Lower leg skin (tissue), 4 donors: ENCODE results near the gene SEC61G. TPM values are rescaled to one million over a fixed set of nuclear protein-coding genes. Genes with fewer than 3 reads are reported as not detected.

Experiments used
- DNase-seq, 2 donors: peaks; one replicate each; pipeline ENCODE4 v3.0.0-alpha.2; 2019; ENCODE audit warnings: low spot score in 2 of 2
- H3K4me3 ChIP-seq: fragments of 200-600 bp; sonication (generic); 2 replicates; pipeline ENCODE4 v1.5.1; 2017; ENCODE audit warnings: mild to moderate bottlenecking, low read depth; ENCODE audit not compliant: poor library complexity, severe bottlenecking
- CTCF ChIP-seq, 3 donors: fragments of 450-650 bp; IDR thresholded peaks; one replicate each; pipeline ENCODE4 v1.5.1; 2016; ENCODE audit warnings: antibody characterized with exemption in 3 of 3, mild to moderate bottlenecking in 3 of 3, moderate library complexity in 2 of 3
- POLR2A ChIP-seq, 2 donors: fragments of 450-650 bp; IDR thresholded peaks; one replicate each; pipeline ENCODE4 v1.6.1; 2016 to 2017; ENCODE audit warnings: antibody characterized with exemption in 2 of 2, mild to moderate bottlenecking in 1 of 2, moderate library complexity in 1 of 2
- WGBS, 2 donors: methylation state at CpG; one replicate each; pipeline ENCODE4 v1.1.5; 2018; 5-methylcytosine and 5-hydroxymethylcytosine counted together
- intact Hi-C: fragments of 100-400 bp; cut with DNase I; formaldehyde crosslinking; loops from one replicate; pipeline ENCODE4 v1.15.0; 2023; ENCODE audit warnings: low total_unique reads
- total RNA-seq, 4 donors: library from RNA; depleted of rRNA; stranded (reverse); fragments of >200 nt; gene quantifications; one replicate each; pipeline ENCODE4 v1.1.0, GENCODE V29; 2016

The SEC61G gene
- total RNA-seq, 4 donors from 2014 or later = 106 to 286 (median 118) TPM

DNA sequence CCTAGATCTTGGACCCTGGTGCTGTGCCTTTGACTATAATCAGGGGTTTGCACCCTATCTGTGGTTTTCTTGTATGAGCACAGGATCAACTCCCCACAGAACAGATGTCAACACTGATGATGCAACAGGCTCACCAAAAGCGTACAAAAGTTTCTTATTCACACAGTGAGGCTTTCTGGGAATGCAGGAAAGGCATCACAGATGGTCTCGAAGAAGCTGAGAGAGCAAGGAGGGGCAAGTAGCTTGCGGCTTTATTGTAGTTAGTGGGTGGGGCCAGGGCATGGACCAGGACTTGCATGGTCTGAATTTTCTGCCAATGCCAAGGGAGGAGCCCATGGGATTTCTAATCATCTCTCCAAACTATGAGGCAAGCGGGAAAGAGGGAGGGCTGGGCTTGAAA lies 46.2 kb downstream of the SEC61G start:
- H3K4me3 ChIP-seq = no peak overlapping the region
- WGBS, 2 donors = 84 to 86% methylated on average over 4 of the region's 4 CpGs
- intact Hi-C loops = no loop called here
- TF ChIP-seq CTCF (IDR thresholded peaks at IDR 0.05) (no peak), POLR2A (IDR thresholded peaks at IDR 0.05) (no peak)
- DNase-seq = no peak

DNA sequence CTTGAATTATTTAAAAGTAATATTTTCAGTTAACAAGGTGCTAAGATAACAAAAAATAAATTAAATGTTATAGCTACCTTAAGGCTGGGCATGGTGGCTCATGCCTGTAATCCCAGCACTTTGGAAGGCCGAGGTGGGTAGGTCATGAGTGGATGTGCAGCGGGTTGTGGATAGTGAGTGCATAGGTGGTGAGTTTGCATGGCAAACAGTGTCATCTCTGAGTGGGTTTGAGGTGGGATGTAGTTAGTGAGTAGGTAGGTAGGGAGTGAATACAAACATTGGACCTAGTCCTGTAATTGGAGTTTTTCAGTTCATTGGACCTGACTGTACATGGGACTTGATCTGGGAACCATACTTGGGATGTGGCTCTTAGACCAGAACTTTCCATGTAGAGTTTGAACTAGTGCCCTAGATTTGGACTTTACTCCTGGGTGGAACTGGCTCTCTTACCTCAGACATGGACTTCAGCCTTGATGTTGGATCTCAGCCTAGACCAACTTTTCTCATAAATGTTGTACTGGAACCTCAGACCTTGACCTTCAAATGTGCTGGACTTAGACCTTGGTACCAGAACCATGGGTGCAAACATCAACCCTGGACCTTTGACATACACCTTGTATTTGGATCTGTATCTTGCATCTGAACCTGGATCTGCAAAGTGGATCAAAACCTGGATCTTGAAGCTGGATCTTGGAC lies 47.0 kb downstream of the SEC61G start:
- intact Hi-C loops = no loop called here
- TF ChIP-seq CTCF (IDR thresholded peaks at IDR 0.05) = no peak
- no peak overlapping the region for H3K4me3 ChIP-seq
- no peak for DNase-seq
- 85 to 89% methylated on average over 2 of the region's 2 CpGs for WGBS, 2 donors

DNA sequence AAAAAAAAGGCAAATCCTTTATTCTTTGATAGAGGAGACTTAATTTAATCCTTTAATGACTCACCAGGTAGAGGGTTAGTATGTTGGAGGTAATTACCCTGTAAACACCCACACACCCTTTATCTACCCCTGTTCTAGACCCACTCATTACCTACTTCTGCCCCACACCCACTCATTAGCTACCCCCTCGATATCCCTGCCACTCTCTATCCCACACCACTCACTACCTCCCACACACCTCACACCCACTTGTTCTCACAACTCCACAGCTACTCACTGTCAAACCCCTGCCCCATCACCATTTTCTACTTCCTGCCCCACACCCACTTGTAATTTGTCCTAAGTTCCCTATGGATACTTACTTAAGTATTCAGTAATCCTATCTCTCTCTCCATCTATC lies 49.7 kb downstream of the SEC61G start:
- no peak for DNase-seq
- no peak overlapping the region for H3K4me3 ChIP-seq
- 68 to 83% methylated on average over 1 of the region's 1 CpG for WGBS, 2 donors
- intact Hi-C loops = no loop called here
- TF ChIP-seq CTCF (IDR thresholded peaks at IDR 0.05) (no peak), POLR2A (IDR thresholded peaks at IDR 0.05) (no peak)

GRCh38 chr7:54705436-54705835 lies 53.6 kb downstream of the SEC61G start:
- WGBS, 2 donors = 28 to 29% methylated on average over 4 of the region's 4 CpGs
- TF ChIP-seq POLR2A (IDR thresholded peaks at IDR 0.05) = no peak
- no peak for TF ChIP-seq CTCF (IDR thresholded peaks at IDR 0.05)
- no peak overlapping the region for H3K4me3 ChIP-seq
- no peak for DNase-seq
- intact Hi-C loops = no loop called here

GRCh38 chr7:54704851-54705250 lies 54.2 kb downstream of the SEC61G start:
- H3K4me3 ChIP-seq = no peak overlapping the region
- TF ChIP-seq CTCF (IDR thresholded peaks at IDR 0.05) = no peak
- no peak for TF ChIP-seq POLR2A (IDR thresholded peaks at IDR 0.05)
- intact Hi-C loops = no loop called here
- no peak for DNase-seq
- WGBS, 2 donors = 48 to 50% methylated on average over 2 of the region's 2 CpGs

Other genes with a start within 250 kb of the SEC61G start
- under 1 TPM in 2 of 4 donors, not detected in 2; 0.15 to 0.62 TPM for gene VSTM2A, start 216.8 kb downstream of the SEC61G start, total RNA-seq